Measurements from ENCODE around the gene PVR. TPM values are rescaled to one million over a fixed set of nuclear protein-coding genes. Genes with fewer than 3 reads are reported as not detected.
"Not testable (repeated sequence)": the region's sequence is repeated elsewhere in the genome, so short reads cannot be mapped to it uniquely, and the experiment has no call there.

The PVR gene
- total RNA-seq, 1 donor from 2014 or later = 40.7 TPM

GRCh38 chr19:44709434-44710266, 65.9 kb downstream of the PVR start:
- ATAC-seq; intact Hi-C loops (cut with micrococcal nuclease); DNase-seq: not testable (repeated sequence)

- intact Hi-C loops (cut with micrococcal nuclease) = no loop called here
- no peak for ATAC-seq
- DNase-seq = no peak
These were observed 66.8 kb downstream of the PVR start for GRCh38 chr19:44710483-44710882.

DNA sequence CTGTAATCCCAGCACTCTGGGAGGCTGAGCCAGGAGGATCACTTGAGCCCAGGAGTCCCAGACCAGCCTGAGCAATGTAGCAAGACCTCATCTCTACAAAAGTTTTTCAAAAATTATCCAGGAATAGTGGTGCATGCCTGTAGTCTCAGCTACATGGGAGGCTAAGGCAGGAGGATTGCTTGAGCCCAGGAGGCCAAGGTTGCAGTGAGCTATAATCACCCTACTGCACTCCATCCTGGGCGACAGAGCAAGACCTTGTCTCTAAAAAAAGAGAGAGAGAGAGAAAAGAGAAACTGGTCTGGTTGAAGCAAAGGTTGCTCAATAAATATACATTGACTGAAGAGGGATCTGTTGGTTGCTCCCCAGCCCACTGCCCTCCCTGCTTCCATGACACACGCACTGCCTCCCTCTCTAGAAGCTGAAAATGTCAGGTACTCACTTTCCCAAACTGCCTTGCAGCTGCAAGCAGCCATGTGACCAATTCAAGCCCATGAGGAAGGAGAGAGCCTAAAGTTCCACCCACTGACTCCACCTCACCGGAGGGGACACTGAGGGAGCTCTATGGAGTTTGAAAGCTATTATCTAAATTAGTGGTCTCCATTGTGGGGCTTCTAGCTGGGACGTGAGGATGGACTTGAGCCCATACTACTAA, 69.3 kb downstream of the PVR start:
- no peak for DNase-seq
- no peak for ATAC-seq
- intact Hi-C loops (cut with micrococcal nuclease) = no loop called here

Small RNAs within 50 kb of the gene (microRNA-seq; reads per million reads assigned to microRNA genes)
- gene MIR4531 (ENCODE audit: borderline number of aligned reads) = not detected

Other genes starting within 250 kb of the PVR start
- gene ZNF285, start 242.3 kb upstream of the PVR start, total RNA-seq = 5.5 TPM
- gene ZNF229, start 195.4 kb upstream of the PVR start, total RNA-seq = 6.7 TPM
- 3.6 TPM for gene ZNF180, start 143.4 kb upstream of the PVR start, total RNA-seq
- gene CEACAM20, start 114.2 kb upstream of the PVR start, total RNA-seq = not detected
- gene IGSF23, start 30.3 kb upstream of the PVR start, total RNA-seq = not detected
- 4.2 TPM for gene CEACAM19, start 27.6 kb downstream of the PVR start, total RNA-seq
- gene CEACAM16, start 55.2 kb downstream of the PVR start, total RNA-seq = not detected
- gene BCL3, start 104.8 kb downstream of the PVR start, total RNA-seq = 14.5 TPM
- gene CBLC, start 134.0 kb downstream of the PVR start, total RNA-seq = not detected
- gene BCAM, start 165.2 kb downstream of the PVR start, total RNA-seq = 85.5 TPM
- gene NECTIN2, start 202.4 kb downstream of the PVR start, total RNA-seq = 35.4 TPM
- 49.8 TPM for gene TOMM40, start 247.3 kb downstream of the PVR start, total RNA-seq